Colonic mucosa (tissue), 4 donors: Measurements from ENCODE around the gene SLC7A11. TPM values are rescaled to one million over a fixed set of nuclear protein-coding genes. Genes with fewer than 3 reads are reported as not detected.
"Not testable (repeated sequence)": the region's sequence is repeated elsewhere in the genome, so short reads cannot be mapped to it uniquely, and the experiment has no call there.

Experiments
- DNase-seq: peaks from one replicate; pipeline ENCODE4 v3.0.0-alpha.2; 2020
- H3K27ac ChIP-seq: fragments of 200-600 bp; one replicate; pipeline ENCODE4 v1.8.0; 2021
- H3K27me3 ChIP-seq: fragments of 200-600 bp; one replicate; pipeline ENCODE4 v1.8.0; 2021
- H3K36me3 ChIP-seq: fragments of 200-600 bp; one replicate; pipeline ENCODE4 v1.8.0; 2021
- H3K4me1 ChIP-seq: fragments of 200-600 bp; one replicate; pipeline ENCODE4 v1.8.0; 2021; ENCODE audit warnings: mild to moderate bottlenecking
- H3K4me3 ChIP-seq: fragments of 200-600 bp; one replicate; pipeline ENCODE4 v1.8.0; 2021
- H3K9ac ChIP-seq, 2 donors: one replicate each; pipeline ENCODE4 v1.7.0; 2013; ENCODE audit warnings: control low read depth in 2 of 2, low read depth in 2 of 2, low read length in 2 of 2
- H3K9me3 ChIP-seq: fragments of 200-600 bp; one replicate; pipeline ENCODE4 v1.8.0; 2021
- CTCF ChIP-seq: fragments of 200-600 bp; IDR thresholded peaks from one replicate; pipeline ENCODE4 v1.8.0; 2022; ENCODE audit warnings: antibody characterized with exemption, mild to moderate bottlenecking
- intact Hi-C: fragments of 100-400 bp; cut with DNase I; formaldehyde crosslinking; loops from one replicate; pipeline ENCODE4 v1.14.1; 2022
- total RNA-seq, 2 donors: library from RNA; stranded (reverse); fragmentation: NEBNext Ultra II Directional in 1 of 2; extraction: Animal tissue kit (Norgen Biotek cat#: 25700) in 1 of 2; gene quantifications; one replicate each; pipeline ENCODE4 v1.2.1, GENCODE V29; 2021
- donor health status: healthy.
- donor health status: DM: no; HTN: no; CAD: no.
- donor health status: DM: no; HTN: no; CAD: no.

SLC7A11 gene
- total RNA-seq, 2 donors from 2014 or later: 2.9 to 3.8 TPM

GRCh38 chr4:138239491-138239890, 2.7 kb downstream of the SLC7A11 start:
- H3K9ac ChIP-seq: no peak overlapping the region
- intact Hi-C loops: no loop called here
- no peak overlapping the region for H3K27ac ChIP-seq
- DNase-seq: no peak
- H3K36me3 ChIP-seq: no peaks in the 10 kb centered on the region
- no peaks in the 10 kb centered on the region for H3K9me3 ChIP-seq
- no peaks in the 10 kb centered on the region for H3K27me3 ChIP-seq
- no peak overlapping the region for H3K4me3 ChIP-seq
- TF ChIP-seq CTCF: no peak
- no peaks in the 10 kb centered on the region for H3K4me1 ChIP-seq

GRCh38 chr4:138238521-138239292, 3.4 kb downstream of the SLC7A11 start:
- no peak for DNase-seq
- intact Hi-C loops: no loop called here
- Histone ChIP-seq H3K9ac (no peak overlapping the region), H3K4me3 (no peak overlapping the region), H3K27me3 (no peaks in the 10 kb centered on the region), H3K9me3 (no peaks in the 10 kb centered on the region), H3K4me1 (no peaks in the 10 kb centered on the region), H3K27ac (no peak overlapping the region), H3K36me3 (no peaks in the 10 kb centered on the region)
- no peak for TF ChIP-seq CTCF

GRCh38 chr4:138237132-138237531, 5.0 kb downstream of the SLC7A11 start:
- intact Hi-C loops, H3K9me3 ChIP-seq, DNase-seq, H3K9ac ChIP-seq, H3K4me1 ChIP-seq, H3K4me3 ChIP-seq, H3K36me3 ChIP-seq, H3K27me3 ChIP-seq, H3K27ac ChIP-seq: not testable (repeated sequence)

- no peak for DNase-seq
- no peak overlapping the region for H3K9ac ChIP-seq
- no peaks in the 10 kb centered on the region for H3K27me3 ChIP-seq
- no peaks in the 10 kb centered on the region for H3K9me3 ChIP-seq
- intact Hi-C loops: no loop called here
- no peak overlapping the region for H3K27ac ChIP-seq
- no peaks in the 10 kb centered on the region for H3K36me3 ChIP-seq
- no peak for TF ChIP-seq CTCF
- H3K4me1 ChIP-seq: no peaks in the 10 kb centered on the region
- H3K4me3 ChIP-seq: no peak overlapping the region
Observed at GRCh38 chr4:138236037-138236436, 6.1 kb downstream of the SLC7A11 start.

GRCh38 chr4:138235419-138235952, 6.7 kb downstream of the SLC7A11 start:
- H3K27me3 ChIP-seq: no peaks in the 10 kb centered on the region
- intact Hi-C loops: no loop called here
- no peak for DNase-seq
- no peak overlapping the region for H3K4me3 ChIP-seq
- H3K4me1 ChIP-seq: no peaks in the 10 kb centered on the region
- TF ChIP-seq CTCF: no peak
- no peaks in the 10 kb centered on the region for H3K36me3 ChIP-seq
- H3K9me3 ChIP-seq: no peaks in the 10 kb centered on the region
- no peak overlapping the region for H3K9ac ChIP-seq
- H3K27ac ChIP-seq: no peak overlapping the region

GRCh38 chr4:138234248-138234647, 7.9 kb downstream of the SLC7A11 start:
- intact Hi-C loops: no loop called here
- no peaks in the 10 kb centered on the region for H3K9me3 ChIP-seq
- no peaks in the 10 kb centered on the region for H3K27me3 ChIP-seq
- H3K4me1 ChIP-seq: no peaks in the 10 kb centered on the region
- no peak for TF ChIP-seq CTCF
- H3K27ac ChIP-seq: no peak overlapping the region
- no peaks in the 10 kb centered on the region for H3K36me3 ChIP-seq
- H3K4me3 ChIP-seq: no peak overlapping the region
- DNase-seq: no peak
- no peak overlapping the region for H3K9ac ChIP-seq
